HepG2 (cell line): ENCODE measurements around the gene CYCS. TPM values are rescaled to one million over a fixed set of nuclear protein-coding genes. Genes with fewer than 3 reads are reported as not detected.

ENCODE experiments used
- ATAC-seq: fragments of 200-7000 bp; cut with Tn5 transposase; 3 replicates; pipeline ENCODE4 v1.9.1; 2020; ENCODE audit warnings: mild to moderate bottlenecking, moderate library complexity
- BruUV-seq: library from RNA; stranded (reverse); fragments of 400-500 nt; replicated peaks from 2 replicates; lab custom pipeline; 2021; lab: Mats Ljungman, UMichigan
- CTCF ChIA-PET: fragments of 300-600 bp; formaldehyde crosslinking; extraction: SDS; loops from one replicate; lab custom pipeline; 2021; ENCODE audit warnings: low total read pairs, inconsistent platforms, low intra/inter-chr PET ratio; lab: Yijun Ruan, JAX
- POLR2A ChIA-PET: fragments of 350-600 bp; sonication (Branson Sonifier 250); formaldehyde crosslinking; loops from one replicate; lab custom pipeline; 2020; ENCODE audit warnings: antibody characterized with exemption, inconsistent platforms; lab: Yijun Ruan, JAX
- DNase-seq: peaks from one replicate; pipeline ENCODE4 v3.0.0-alpha.2; 2015; ENCODE audit warnings: low spot score
- FAIRE-seq: peaks from 3 replicates; lab custom pipeline; 2011; peaks lifted over from hg19 to GRCh38; lab: Jason Lieb, UNC
- H2AFZ ChIP-seq: one replicate; pipeline ENCODE4 v1.6.1; 2011; ENCODE audit warnings: low read length, inconsistent platforms
- H3K27ac ChIP-seq: fragments of 300-600 bp; 3 replicates; pipeline ENCODE4 v1.8.0; 2011; ENCODE audit warnings: mixed run types, mild to moderate bottlenecking, mixed read lengths, low read length, inconsistent platforms; ENCODE audit not compliant: insufficient read depth; ENCODE audit errors: extremely low read length
- H3K27me3 ChIP-seq, 2 experiments: fragments of 200-600 bp in 1 of 2; 2 replicates in 1 of 2; 3 replicates in 1 of 2; pipeline versions ENCODE4 v1.6.0 to v1.8.0; 2011; ENCODE audit warnings: low read length in 2 of 2, mild to moderate bottlenecking in 2 of 2, moderate library complexity in 2 of 2, inconsistent platforms in 1 of 2; ENCODE audit not compliant: insufficient read depth in 2 of 2, control insufficient read depth in 1 of 2
- H3K36me3 ChIP-seq, 2 experiments: fragments of 200-600 bp in 1 of 2; replicated peaks in 1 of 2; 2 replicates in 1 of 2; 3 replicates in 1 of 2; pipeline versions ENCODE4 v1.5.1 to v1.8.0; 2011; ENCODE audit warnings: low read length in 2 of 2, inconsistent platforms in 1 of 2; ENCODE audit not compliant: insufficient read depth in 2 of 2, control insufficient read depth in 1 of 2
- H3K4me1 ChIP-seq: 2 replicates; pipeline ENCODE4 v1.5.1; 2012; ENCODE audit warnings: low read length, inconsistent platforms; ENCODE audit not compliant: insufficient read depth
- H3K4me2 ChIP-seq: 2 replicates; pipeline ENCODE4 v1.6.0; 2011; ENCODE audit warnings: low read depth, low read length, inconsistent platforms
- H3K4me3 ChIP-seq, 3 experiments: fragments of 200-600 bp in 1 of 3; sonication (generic), shearing (Covaris generic) in 1 of 3; replicated peaks in 1 of 3; 2 replicates each; pipeline ENCODE4 v1.5.1; 2011 to 2016; ENCODE audit warnings: low read length in 3 of 3, inconsistent platforms in 2 of 3, low read depth in 2 of 3, mild to moderate bottlenecking in 2 of 3, control low read depth in 1 of 3, mixed read lengths in 1 of 3; ENCODE audit not compliant: insufficient read depth in 1 of 3
- H3K79me2 ChIP-seq: one replicate; pipeline ENCODE4 v1.6.1; 2011; ENCODE audit warnings: low read length, inconsistent platforms; ENCODE audit not compliant: insufficient read depth
- H3K9ac ChIP-seq: 2 replicates; pipeline ENCODE4 v1.6.0; 2011; ENCODE audit warnings: mild to moderate bottlenecking, low read depth, low read length, inconsistent platforms; ENCODE audit not compliant: insufficient read depth
- H3K9me3 ChIP-seq: 2 replicates; pipeline ENCODE4 v1.5.1; 2012; ENCODE audit warnings: mild to moderate bottlenecking, low read length
- H4K20me1 ChIP-seq: 2 replicates; pipeline ENCODE4 v1.6.0; 2011; ENCODE audit warnings: inconsistent platforms, mild to moderate bottlenecking, low read length, moderate library complexity; ENCODE audit not compliant: insufficient read depth
- ATF7-NPFF ChIP-seq: sonication (generic); formaldehyde crosslinking; IDR thresholded peaks from 2 replicates; pipeline ENCODE4 v1.8.1; 2023; ENCODE audit warnings: mild to moderate bottlenecking, low read depth, missing genetic modification reagents, moderate library complexity
- JUND ChIP-seq: sonication (generic); formaldehyde crosslinking; IDR thresholded peaks from 2 replicates; pipeline ENCODE4 v1.8.0; 2022; ENCODE audit warnings: mild to moderate bottlenecking, missing genetic modification reagents
- LBX2 ChIP-seq: sonication (generic); formaldehyde crosslinking; IDR thresholded peaks from 2 replicates; pipeline ENCODE4 v1.5.0; 2020; ENCODE audit warnings: missing genetic modification reagents, mild to moderate bottlenecking, borderline replicate concordance
- POLR2G ChIP-seq: fragments of 200-400 bp; formaldehyde crosslinking; IDR thresholded peaks from 2 replicates; pipeline ENCODE4 v1.6.1; 2018; ENCODE audit warnings: mild to moderate bottlenecking, low read depth, low read length, moderate library complexity
- TEAD3 ChIP-seq: optimal IDR thresholded peaks from 2 replicates; pipeline ENCODE3; 2016; ENCODE audit warnings: borderline replicate concordance
- ZBTB40 ChIP-seq, 2 experiments: fragments of 450-650 bp in 1 of 2; sonication (generic) in 1 of 2; formaldehyde crosslinking in 1 of 2; IDR thresholded peaks; 2 replicates each; pipeline versions ENCODE4 v1.6.1 to v1.8.0; 2016 to 2022; ENCODE audit warnings: antibody characterized with exemption in 1 of 2, mild to moderate bottlenecking in 1 of 2, missing genetic modification reagents in 1 of 2
- ZKSCAN8 ChIP-seq: IDR thresholded peaks from 2 replicates; pipeline ENCODE4 v1.6.1; 2016; ENCODE audit warnings: borderline replicate concordance, missing genetic modification reagents, missing compliant biosample characterization
- ZSCAN21 ChIP-seq: sonication (generic); formaldehyde crosslinking; IDR thresholded peaks from 2 replicates; pipeline ENCODE4 v1.8.0; 2022; ENCODE audit warnings: mild to moderate bottlenecking, missing genetic modification reagents, moderate library complexity, borderline replicate concordance
- WGBS: methylation state at CpG from one replicate; pipeline ENCODE4 v1.1.6; 2017; ENCODE audit warnings: low lambda C conversion rate; 5-methylcytosine and 5-hydroxymethylcytosine counted together
- in situ Hi-C: cut with HindIII; loops from 2 replicates; pipeline ENCODE4 v1.10.0; 2017; ENCODE audit warnings: low pct_unique_long_range_greater_than_20kb; ENCODE audit not compliant: extremely low pct_ligation_motif_present
- intact Hi-C: fragments of 100-400 bp; cut with micrococcal nuclease; formaldehyde crosslinking; loops from one replicate; pipeline ENCODE4 v1.10.0; 2022; ENCODE audit not compliant: unreplicated experiment
- polyA plus RNA-seq, 8 experiments: library from polyadenylated mRNA; depleted of rRNA in 3 of 8; stranded (reverse) in 7 of 8; unstranded in 1 of 8; fragments of >200 nt; fragmentation: Illumina TruSeq in 4 of 8; extraction: Trizol in 4 of 8; gene quantifications; 2 replicates each; pipeline versions ENCODE4 v1.2.1 to v1.2.3, GENCODE V29; 2011 to 2016; ENCODE audit warnings: low read depth in 4 of 8, missing spikeins in 1 of 8, mixed read lengths in 1 of 8; ENCODE audit not compliant: insufficient read depth in 1 of 8
- total RNA-seq, 5 experiments: library from RNA; depleted of rRNA; stranded (reverse); fragments of >200 nt; fragmentation: Illumina TruSeq; extraction: Trizol; gene quantifications; 2 replicates each; pipeline ENCODE4 v1.2.3, GENCODE V29; 2016; ENCODE audit warnings: low read depth in 1 of 5

CYCS gene
- total and polyA plus RNA-seq, 2 of the 13 experiments (the other 11 are each of a cell fraction or from before 2014, with no cell fraction given), result 35.9 to 202 TPM

GRCh38 chr7:25119102-25119501 is 6.0 kb downstream of the CYCS start:
- H3K4me3 ChIP-seq, result no peak overlapping the region
- intact Hi-C loops, result no loop called here

GRCh38 chr7:25118048-25118753 is 6.9 kb downstream of the CYCS start:
- peaks cover 5% of the 10 kb centered on the region for H3K79me2 ChIP-seq
- no peak overlapping the region for H3K27ac ChIP-seq
- no peak overlapping the region for H3K4me2 ChIP-seq
- peaks cover 3% of the 10 kb centered on the region for H4K20me1 ChIP-seq
- 88% methylated on average over 8 of the region's 8 CpGs for WGBS
- intact Hi-C loops, result no loop called here
- TF ChIP-seq ZKSCAN8, result no peak
- 0 out of 2 replicates have a peak, but pooled peaks have one; percentile 35 for TF ChIP-seq ZBTB40 (IDR thresholded peaks at IDR 0.05)
- peak; percentile 94 for TF ChIP-seq ZBTB40 (CRISPR knock-in tag; IDR thresholded peaks at IDR 0.05)
- no TSS peak for BruUV-seq
- ChIA-PET POLR2A (no interaction called here), CTCF (no interaction called here)
- DNase-seq, result no peak
- H3K9me3 ChIP-seq, result no peaks in the 10 kb centered on the region
- H2AFZ ChIP-seq, result no peak overlapping the region
- no peaks in the 10 kb centered on the region for H3K27me3 ChIP-seq
- FAIRE-seq, result no peak
- ATAC-seq, result no peak
- in situ Hi-C loops, result no loop called here
- H3K4me1 ChIP-seq, result peaks cover 26% of the 10 kb centered on the region
- peaks cover 2 to 25% of the 10 kb centered on the region in 2 experiments; a peak in 4 of 5 replicates for H3K36me3 ChIP-seq
- H3K9ac ChIP-seq, result no peak overlapping the region
- H3K4me3 ChIP-seq, result no peak overlapping the region

More at GRCh38 chr7:25119102-25119501, 6.0 kb downstream of the CYCS start:
- H3K36me3 ChIP-seq, result peaks cover 2 to 25% of the 10 kb centered on the region in 2 experiments; a peak in 4 of 5 replicates
- WGBS, result 96% methylated on average over 8 of the region's 8 CpGs
- no peak for TF ChIP-seq ATF7-NPFF (CRISPR knock-in tag)
- TF ChIP-seq ZSCAN21 (CRISPR knock-in tag), result no peak
- TF ChIP-seq LBX2 (CRISPR knock-in tag), result no peak
- TF ChIP-seq JUND (CRISPR knock-in tag), result no peak
- peak; percentile 25 for TF ChIP-seq POLR2G
- no peak for TF ChIP-seq TEAD3 (CRISPR knock-in tag)
- peaks cover 26% of the 10 kb centered on the region for H3K4me1 ChIP-seq
- no peak overlapping the region for H3K4me2 ChIP-seq
- in situ Hi-C loops, result no loop called here
- ChIA-PET POLR2A (no interaction called here), CTCF (no interaction called here)
- peaks cover 9% of the 10 kb centered on the region for H4K20me1 ChIP-seq
- ATAC-seq (no peak), DNase-seq (no peak), FAIRE-seq (no peak)
- no peaks in the 10 kb centered on the region for H3K9me3 ChIP-seq
- H3K9ac ChIP-seq, result no peak overlapping the region
- H3K27me3 ChIP-seq, result no peaks in the 10 kb centered on the region; a peak in 1 of 5 replicates
- peaks cover 11% of the 10 kb centered on the region for H3K79me2 ChIP-seq
- H2AFZ ChIP-seq, result no peak overlapping the region
- no TSS peak for BruUV-seq
- no peak overlapping the region for H3K27ac ChIP-seq
